H1 (cell line): ENCODE data around the gene ABHD16B. TPM values are rescaled to one million over a fixed set of nuclear protein-coding genes. Genes with fewer than 3 reads are reported as not detected.

Source experiments
- CBX5 ChIP-seq: fragments of 300-800, 300-1000 bp; sonication (generic); IDR thresholded peaks from 2 replicates; pipeline ENCODE4 v1.7.1; 2016; ENCODE audit warnings: antibody characterized with exemption, low read length, low read depth
- CHD7 ChIP-seq: fragments of 300-600 bp; sonication (generic); IDR thresholded peaks from 2 replicates; pipeline ENCODE4 v1.7.1; 2012; ENCODE audit warnings: low read length, moderate library complexity, mild to moderate bottlenecking, inconsistent platforms; ENCODE audit not compliant: insufficient replicate concordance
- JUN ChIP-seq: IDR thresholded peaks from 2 replicates; pipeline ENCODE4 v1.6.1; 2011; ENCODE audit warnings: low read depth, mild to moderate bottlenecking, improper control_type of control experiment, low read length
- RBBP5 ChIP-seq: IDR thresholded peaks from 2 replicates; pipeline ENCODE4 v1.7.1; 2012; ENCODE audit warnings: low read depth, mild to moderate bottlenecking, inconsistent platforms, low read length, moderate library complexity, borderline replicate concordance
- SIX5 ChIP-seq: IDR thresholded peaks from 2 replicates; pipeline ENCODE4 v1.6.1; 2011; ENCODE audit warnings: mild to moderate bottlenecking, low read depth, low read length
- SRF ChIP-seq: IDR thresholded peaks from 2 replicates; pipeline ENCODE4 v1.6.1; 2011; ENCODE audit warnings: mild to moderate bottlenecking, low read depth, low read length, moderate library complexity
- TAF7 ChIP-seq: optimal IDR thresholded peaks from 2 replicates; pipeline ENCODE3; 2011; ENCODE audit warnings: low read depth, mild to moderate bottlenecking, inconsistent platforms, low read length, moderate library complexity, borderline replicate concordance
- USF2 ChIP-seq: IDR thresholded peaks from 2 replicates; pipeline ENCODE4 v1.6.1; 2011; ENCODE audit warnings: low read length, improper control_type of control experiment
- YY1 ChIP-seq: IDR thresholded peaks from 2 replicates; pipeline ENCODE4 v1.6.1; 2011; ENCODE audit warnings: low read depth, mild to moderate bottlenecking, low read length
- polyA plus RNA-seq, 7 experiments: library from polyadenylated mRNA; depleted of rRNA in 3 of 7; stranded (reverse) in 5 of 7; unstranded in 2 of 7; fragments of >200 nt in 5 of 7; fragments of 200-250 nt in 2 of 7; gene quantifications; 1 replicate in 5 of 7; 2 replicates in 1 of 7; 4 replicates in 1 of 7; pipeline versions ENCODE4 v1.2.1 to v1.2.3, GENCODE V29; 2011 to 2013; ENCODE audit warnings: missing spikeins in 2 of 7, mixed read lengths in 2 of 7
- total RNA-seq: library from RNA; stranded (reverse); fragmentation: NEBNext Ultra II Directional; extraction: Animal tissue kit (Norgen Biotek cat#: 25700); gene quantifications from 2 replicates; pipeline ENCODE4 v1.2.1, GENCODE V29; 2021

The ABHD16B gene
- total and polyA plus RNA-seq, 2 of the 8 experiments (the other 6 are each of a cell fraction or from before 2014, with no cell fraction given), result not detected

GRCh38 chr20:63894358-63895201, 33.3 kb downstream of the ABHD16B start, which contains the start of gene DNAJC5 (continued):
- TF ChIP-seq CHD7, result no peak
- TF ChIP-seq USF2, result no peak
- no peak for TF ChIP-seq SRF
- no peak for TF ChIP-seq JUN
- TF ChIP-seq CBX5, result no peak
- no peak for TF ChIP-seq TAF7
- no peak for TF ChIP-seq YY1
- TF ChIP-seq SIX5, result no peak
- TF ChIP-seq RBBP5, result no peak
